GM19455 (cell line): ENCODE measurements around the gene CEP85L.
A peak's percentile ranks its signal among the peaks of the same experiment; 100 is the strongest.

ENCODE experiments used
- ATAC-seq: cut with Tn5 transposase; IDR thresholded peaks from one replicate; pipeline ENCODE4 v1.9.1; 2021; ENCODE audit not compliant: unreplicated experiment

The CEP85L gene

GRCh38 chr6:118651282-118652050, at the start of gene CEP85L:
CEP85L (minus strand) TSS chr6:118651591; CDS start chr6:118651269, 322 bp downstream.
- ATAC-seq = peak; percentile 89

GRCh38 chr6:118700531-118700930, 49.1 kb upstream of the CEP85L start:
- ATAC-seq = no peak

GRCh38 chr6:118697554-118697953, 46.2 kb upstream of the CEP85L start:
- ATAC-seq = no peak

GRCh38 chr6:118696271-118696670, 44.9 kb upstream of the CEP85L start:
- no peak for ATAC-seq

- ATAC-seq = no peak
Observed at GRCh38 chr6:118693562-118693961, 42.2 kb upstream of the CEP85L start.

- no peak for ATAC-seq
Observed at GRCh38 chr6:118685823-118686449, 34.5 kb upstream of the CEP85L start.

DNA sequence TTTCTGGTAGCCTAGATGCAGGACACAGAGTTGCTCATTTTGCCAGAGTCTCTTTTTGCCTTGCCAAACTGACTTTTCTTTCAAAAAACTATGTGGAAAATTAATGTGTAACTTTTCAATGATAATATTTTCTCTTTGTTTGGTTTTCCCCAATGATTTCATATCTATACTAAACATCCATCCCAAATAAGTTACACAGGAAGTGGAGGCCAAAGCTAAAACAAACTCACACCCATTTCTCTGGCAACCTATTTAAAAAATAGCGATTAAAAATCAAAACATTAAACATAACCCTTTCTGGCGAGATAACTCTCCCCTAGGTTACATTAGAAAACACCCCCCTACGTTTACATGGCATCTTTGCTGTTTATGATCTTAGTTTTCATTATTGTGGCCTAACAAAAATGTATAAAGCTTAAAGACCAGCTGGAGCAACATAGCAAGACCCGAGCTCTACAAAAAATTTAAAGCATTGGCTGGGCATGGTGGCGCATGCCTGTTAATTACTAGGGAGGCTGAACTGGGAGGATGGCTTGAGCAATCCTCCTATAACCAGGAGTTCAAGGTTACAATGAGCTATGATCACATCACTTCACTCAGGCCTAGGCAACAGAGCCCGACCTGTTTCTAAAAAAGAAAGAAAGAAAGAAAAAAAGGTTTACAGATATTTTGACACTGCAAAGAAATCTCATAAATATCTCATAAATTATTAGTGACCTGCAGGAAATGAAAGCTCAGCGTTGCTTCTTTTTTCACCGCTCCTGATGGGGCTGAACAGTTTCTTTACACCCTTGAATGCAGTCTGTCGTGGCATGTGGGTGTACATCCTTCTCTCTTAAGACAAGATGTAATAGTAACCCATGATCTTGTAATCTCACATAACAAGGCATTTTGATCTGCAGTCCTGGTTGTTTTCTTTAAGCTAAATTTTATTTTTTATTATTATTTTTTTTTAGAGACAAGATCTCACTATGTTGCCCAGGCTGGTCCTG, 32.8 kb upstream of the CEP85L start:
- no peak for ATAC-seq

DNA sequence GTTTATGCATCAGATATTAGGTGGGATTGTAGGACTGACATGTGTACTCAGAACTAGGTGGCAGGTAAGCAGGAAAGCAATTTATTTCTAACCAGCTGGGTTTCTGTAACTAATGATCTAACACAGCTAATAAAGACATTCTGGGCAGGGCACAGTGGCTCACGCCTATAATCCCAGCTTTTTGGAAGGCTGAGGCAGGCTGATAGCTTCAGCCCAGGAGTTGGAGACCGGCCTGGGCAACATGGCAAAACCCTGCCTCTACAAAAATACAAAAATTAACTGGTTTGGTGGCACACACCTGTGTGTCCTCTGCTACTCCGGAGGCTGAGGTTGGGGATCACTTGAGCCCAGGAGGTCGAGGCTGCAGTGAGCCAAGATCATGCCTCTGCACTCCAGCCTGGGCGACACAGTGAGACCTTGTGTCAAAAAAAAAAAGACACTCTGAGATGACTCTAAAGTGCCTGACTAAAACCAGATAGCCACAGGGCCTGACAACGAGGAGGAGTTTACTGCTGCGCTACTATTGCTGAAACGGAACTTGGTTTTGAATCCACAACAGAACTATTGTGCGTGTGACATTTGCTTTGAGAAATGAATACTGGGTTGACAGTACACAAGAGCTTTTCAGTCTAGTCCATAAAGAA, 29.2 kb upstream of the CEP85L start:
- ATAC-seq = no peak

GRCh38 chr6:118679327-118679901, 28.0 kb upstream of the CEP85L start:
- no peak for ATAC-seq

GRCh38 chr6:118678866-118679265, 27.5 kb upstream of the CEP85L start:
- ATAC-seq = no peak

DNA sequence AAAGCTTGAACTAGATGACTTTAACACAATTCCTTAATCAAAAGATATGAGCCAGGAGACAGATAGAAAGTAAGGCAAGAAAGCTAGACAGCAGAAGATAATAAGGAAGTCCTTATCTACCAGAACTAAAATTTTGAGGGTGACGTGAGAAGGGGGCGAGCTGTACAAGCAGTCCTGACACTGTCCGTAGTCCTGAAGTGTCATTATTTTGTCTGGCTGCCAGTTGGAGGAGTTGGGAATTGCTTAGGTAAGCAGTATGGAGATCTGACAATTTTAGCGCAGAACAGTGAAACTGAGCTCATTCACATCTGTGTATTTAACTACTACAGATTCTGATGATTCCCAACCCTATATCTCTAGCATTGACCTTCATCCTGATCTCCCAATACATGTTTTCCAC, 25.8 kb upstream of the CEP85L start:
- no peak for ATAC-seq

GRCh38 chr6:118675225-118675624, 23.8 kb upstream of the CEP85L start:
- no peak for ATAC-seq

- no peak for ATAC-seq
Observed at GRCh38 chr6:118674772-118675171, 23.4 kb upstream of the CEP85L start.

DNA sequence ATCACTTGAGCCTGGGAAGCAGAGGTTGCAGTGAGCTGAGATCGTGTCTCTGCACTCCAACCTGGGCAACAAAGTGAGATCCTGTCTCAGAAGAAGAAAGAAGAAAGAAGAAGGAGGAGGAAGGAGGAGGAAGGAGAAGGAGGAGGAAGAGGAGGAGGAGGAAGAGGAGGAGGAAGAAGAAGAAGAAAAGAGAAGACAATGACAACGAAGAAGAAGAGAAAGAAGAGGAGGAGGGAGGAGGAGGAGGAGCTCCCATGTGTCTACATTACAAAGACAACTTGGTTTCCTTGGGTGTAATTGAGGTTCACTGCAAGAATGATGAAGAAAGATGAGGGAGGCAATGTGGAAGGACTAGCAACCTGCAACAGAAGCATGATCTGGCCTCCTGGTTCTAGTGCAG, 21.3 kb upstream of the CEP85L start:
- ATAC-seq = no peak

GRCh38 chr6:118669561-118669960, 18.2 kb upstream of the CEP85L start:
- no peak for ATAC-seq

- ATAC-seq = no peak
Observed at GRCh38 chr6:118668761-118669385, 17.5 kb upstream of the CEP85L start.

GRCh38 chr6:118667988-118668387, 16.6 kb upstream of the CEP85L start:
- ATAC-seq = no peak

DNA sequence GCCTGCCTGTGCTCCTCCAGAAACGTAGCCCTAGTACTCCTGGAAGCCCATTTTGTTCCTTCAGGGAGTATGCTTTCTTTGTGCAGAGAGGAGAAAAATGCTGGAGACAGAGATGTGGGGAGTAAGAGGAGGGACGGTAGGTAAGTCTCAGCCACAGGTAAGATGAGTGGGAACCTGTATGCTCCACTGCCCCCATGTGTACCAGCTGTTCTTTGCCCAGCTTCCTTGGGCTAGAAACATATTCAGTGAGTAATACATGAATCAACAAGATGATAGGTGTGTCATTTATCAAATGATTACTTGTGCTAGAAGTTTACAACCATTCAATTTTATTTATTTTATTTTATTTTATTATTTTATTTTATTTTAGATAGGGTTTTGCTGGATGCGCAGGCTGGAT, 13.6 kb upstream of the CEP85L start:
- no peak for ATAC-seq

GRCh38 chr6:118663993-118664985, 12.9 kb upstream of the CEP85L start:
- no peak for ATAC-seq
